ENCODE results near the gene CLDN6. TPM values are rescaled to one million over a fixed set of nuclear protein-coding genes. Genes with fewer than 3 reads are reported as not detected.

Gene CLDN6
- total and polyA plus RNA-seq, 9 of the 15 experiments (the other 6 are each of a cell fraction or from before 2014, with no cell fraction given) = 0.22 to 0.75 (median 0.38) TPM; not detected in 3

GRCh38 chr16:3010510-3010909 lies 7.5 kb downstream of the CLDN6 start (continued):
- TF ChIP-seq, protein P1, sequence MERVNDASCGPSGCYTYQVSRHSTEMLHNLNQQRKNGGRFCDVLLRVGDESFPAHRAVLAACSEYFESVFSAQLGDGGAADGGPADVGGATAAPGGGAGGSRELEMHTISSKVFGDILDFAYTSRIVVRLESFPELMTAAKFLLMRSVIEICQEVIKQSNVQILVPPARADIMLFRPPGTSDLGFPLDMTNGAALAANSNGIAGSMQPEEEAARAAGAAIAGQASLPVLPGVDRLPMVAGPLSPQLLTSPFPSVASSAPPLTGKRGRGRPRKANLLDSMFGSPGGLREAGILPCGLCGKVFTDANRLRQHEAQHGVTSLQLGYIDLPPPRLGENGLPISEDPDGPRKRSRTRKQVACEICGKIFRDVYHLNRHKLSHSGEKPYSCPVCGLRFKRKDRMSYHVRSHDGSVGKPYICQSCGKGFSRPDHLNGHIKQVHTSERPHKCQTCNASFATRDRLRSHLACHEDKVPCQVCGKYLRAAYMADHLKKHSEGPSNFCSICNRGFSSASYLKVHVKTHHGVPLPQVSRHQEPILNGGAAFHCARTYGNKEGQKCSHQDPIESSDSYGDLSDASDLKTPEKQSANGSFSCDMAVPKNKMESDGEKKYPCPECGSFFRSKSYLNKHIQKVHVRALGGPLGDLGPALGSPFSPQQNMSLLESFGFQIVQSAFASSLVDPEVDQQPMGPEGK (CRISPR knock-in tag; IDR thresholded peaks at IDR 0.05; ENCODE audit: borderline replicate concordance) = no peak
- no peak for TF ChIP-seq ZNF551 (CRISPR knock-in tag; IDR thresholded peaks at IDR 0.05)

GRCh38 chr16:3009568-3010390 lies 8.2 kb downstream of the CLDN6 start:
- POLR2A ChIA-PET = interaction anchor here (0.6 to 1.7 kb wide), 6 partner anchors 10 to 1701 kb away, joined by 3 to 9 read pairs (median 4); partner anchors contain the start of genes HCFC1R1, THOC6 and TNFRSF12A
- in situ Hi-C loops (cut with MboI) = no loop called here
- no peak overlapping the region for H3K4me2 ChIP-seq (ENCODE audit: insufficient read depth, low read length)
- TF ChIP-seq GTF2B (IDR thresholded peaks at IDR 0.05; ENCODE audit: extremely low read depth, insufficient read length) (no peak), KDM1A (IDR thresholded peaks at IDR 0.05) (peak; percentile 65 to 72)
- TF ChIP-seq, protein P2, sequence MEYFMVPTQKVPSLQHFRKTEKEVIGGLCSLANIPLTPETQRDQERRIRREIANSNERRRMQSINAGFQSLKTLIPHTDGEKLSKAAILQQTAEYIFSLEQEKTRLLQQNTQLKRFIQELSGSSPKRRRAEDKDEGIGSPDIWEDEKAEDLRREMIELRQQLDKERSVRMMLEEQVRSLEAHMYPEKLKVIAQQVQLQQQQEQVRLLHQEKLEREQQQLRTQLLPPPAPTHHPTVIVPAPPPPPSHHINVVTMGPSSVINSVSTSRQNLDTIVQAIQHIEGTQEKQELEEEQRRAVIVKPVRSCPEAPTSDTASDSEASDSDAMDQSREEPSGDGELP (CRISPR knock-in tag; IDR thresholded peaks at IDR 0.05; ENCODE audit: borderline replicate concordance) = peak; percentile 38; the same call in 1 of the 2 replicates
- no peak overlapping the region for H2AFZ ChIP-seq (ENCODE audit: low read depth, low read length)
- H3K36me3 ChIP-seq (ENCODE audit: control insufficient read depth, insufficient read depth, low read length) = peaks cover 3% of the 10 kb centered on the region; the same call in 2 of the 3 replicates
- H3K27me3 ChIP-seq (ENCODE audit: control insufficient read depth in 2 of 2, insufficient read depth in 2 of 2, low read length in 2 of 2) = no peaks in the 10 kb centered on the region
- H3K9me3 ChIP-seq (replicated peaks; ENCODE audit: control insufficient read depth, insufficient read depth, low read depth, low read length) = no peaks in the 10 kb centered on the region
- H3K4me1 ChIP-seq (replicated peaks in 1 of 2; ENCODE audit: control insufficient read depth in 2 of 2, insufficient read depth in 2 of 2, low read length in 2 of 2) = peaks cover 39 to 82% of the 10 kb centered on the region in 2 experiments
- CTCF ChIA-PET (ENCODE audit: low intra/inter-chr PET ratio) = no interaction called here
- H3K4me3 ChIP-seq = no peak overlapping the region
- H3K79me2 ChIP-seq (ENCODE audit: control insufficient read depth, insufficient read depth, low read length) = peaks cover 22% of the 10 kb centered on the region
- peaks cover 3% of the 10 kb centered on the region for H3K9me1 ChIP-seq (ENCODE audit: control insufficient read depth, insufficient read depth, low read length)
- DNase-seq (ENCODE audit: extremely low read depth in 1 of 4, low spot score in 3 of 4) = no peak
- 0 out of 4 replicates have a peak overlapping the region, but pooled peaks of 1 of the 2 experiments have one; percentile 30 for H3K9ac ChIP-seq (ENCODE audit: insufficient read depth in 1 of 2, low read depth in 2 of 2, low read length in 2 of 2)
- ATAC-seq = no peak
- BruUV-seq (replicated peaks) = no TSS peak
- intact Hi-C loops (cut with micrococcal nuclease) = no loop called here
- no peak for FAIRE-seq
- H3K27ac ChIP-seq (ENCODE audit: extremely low read depth, low read depth, low read length) = no peak overlapping the region
- WGBS (ENCODE audit: insufficient coverage, low coverage, missing lambda C conversion rate) = 61% methylated on average over 21 of the region's 21 CpGs
- H4K20me1 ChIP-seq (replicated peaks; ENCODE audit: control insufficient read depth, insufficient read depth, low read length) = no peaks in the 10 kb centered on the region

Measured in K562 (cell line).